Activated CD4-positive, alpha-beta T cell treated with anti-CD3 and anti-CD28 coated beads, Interleukin-10, Interleukin-2, amounts not matched to agents 100 ng/mL and 50 ng/mL, durations not matched to agents 16 hours and 8 hours (primary cell): ENCODE measurements around the gene SSH2.
"Not testable (repeated sequence)": the region's sequence is repeated elsewhere in the genome, so short reads cannot be mapped to it uniquely, and the experiment has no call there.

Source experiments
- DNase-seq: peaks from one replicate; pipeline ENCODE4 v3.0.0-alpha.2; 2020

The SSH2 gene

DNA sequence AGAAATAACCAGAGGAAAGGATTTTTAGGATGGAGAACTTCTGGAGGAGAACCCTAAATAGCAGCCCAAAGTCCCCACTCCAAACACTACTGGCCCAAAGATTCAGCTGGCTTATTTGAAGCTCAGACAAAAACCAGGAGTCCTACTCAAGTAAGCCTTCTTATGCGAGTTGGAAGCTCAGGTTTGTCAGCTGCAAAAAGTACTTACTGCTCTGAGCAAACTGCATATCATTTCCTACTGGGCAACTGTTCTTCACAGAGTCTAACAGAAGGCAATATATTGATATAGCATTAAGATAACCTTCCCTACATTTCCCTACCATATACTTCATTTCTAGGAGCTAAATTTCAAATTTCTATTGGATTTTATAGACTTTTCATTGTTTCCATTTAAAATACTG lies 231.2 kb downstream of the SSH2 start:
- no peak for DNase-seq

DNA sequence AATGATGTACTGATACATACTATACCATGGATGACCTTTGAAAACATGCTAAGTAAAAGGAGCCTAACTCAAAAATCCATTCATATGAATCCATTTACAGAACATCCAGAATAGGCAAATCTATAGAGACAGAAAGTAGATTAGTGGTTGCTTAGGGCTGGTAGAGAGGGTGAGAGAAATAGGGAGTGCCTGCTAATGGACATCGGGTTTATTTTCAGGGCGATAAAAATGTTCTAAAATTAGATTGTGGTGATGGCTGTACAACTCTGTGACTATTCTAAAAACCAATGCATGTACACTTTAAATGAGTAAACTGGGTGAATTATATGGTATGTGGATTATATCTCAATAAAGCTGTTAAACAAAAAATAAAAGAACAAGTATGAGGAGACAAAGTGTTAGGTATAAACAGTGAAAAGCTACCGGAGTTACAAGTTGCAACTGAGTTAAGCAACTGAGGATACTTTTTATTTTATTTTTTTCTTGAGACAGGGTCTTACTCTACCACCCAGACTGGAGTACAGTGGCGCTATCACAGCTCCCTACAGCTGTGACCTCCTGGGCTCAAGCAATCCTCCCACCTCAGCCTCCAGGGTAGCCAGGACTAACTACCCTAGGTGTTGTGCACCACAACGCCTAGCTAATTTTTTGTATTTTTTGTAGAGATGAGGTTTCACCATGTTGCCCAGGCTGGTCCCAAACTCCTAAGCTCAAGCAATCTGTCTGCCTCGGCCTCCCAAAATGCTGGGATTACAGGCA lies 231.8 kb downstream of the SSH2 start:
- no peak for DNase-seq

DNA sequence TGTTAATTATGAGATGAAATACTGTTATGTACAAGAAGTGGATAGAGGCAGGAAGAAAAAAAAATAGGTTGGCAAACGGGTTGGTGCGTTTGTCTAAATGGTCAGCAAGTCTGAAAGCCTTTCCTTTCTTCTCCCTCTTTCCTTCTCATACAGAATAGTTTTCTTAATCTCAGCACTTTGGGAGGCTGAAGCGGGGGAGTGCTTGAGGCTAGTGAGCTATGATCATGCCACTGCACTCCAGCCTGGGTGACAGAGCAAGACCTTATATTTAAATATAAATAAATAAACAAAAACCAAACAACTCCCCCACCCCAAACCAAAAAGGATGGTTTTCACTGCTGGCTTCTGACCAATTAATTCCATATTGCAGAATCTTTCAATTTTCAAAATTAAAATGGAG lies 232.7 kb downstream of the SSH2 start:
- no peak for DNase-seq

DNA sequence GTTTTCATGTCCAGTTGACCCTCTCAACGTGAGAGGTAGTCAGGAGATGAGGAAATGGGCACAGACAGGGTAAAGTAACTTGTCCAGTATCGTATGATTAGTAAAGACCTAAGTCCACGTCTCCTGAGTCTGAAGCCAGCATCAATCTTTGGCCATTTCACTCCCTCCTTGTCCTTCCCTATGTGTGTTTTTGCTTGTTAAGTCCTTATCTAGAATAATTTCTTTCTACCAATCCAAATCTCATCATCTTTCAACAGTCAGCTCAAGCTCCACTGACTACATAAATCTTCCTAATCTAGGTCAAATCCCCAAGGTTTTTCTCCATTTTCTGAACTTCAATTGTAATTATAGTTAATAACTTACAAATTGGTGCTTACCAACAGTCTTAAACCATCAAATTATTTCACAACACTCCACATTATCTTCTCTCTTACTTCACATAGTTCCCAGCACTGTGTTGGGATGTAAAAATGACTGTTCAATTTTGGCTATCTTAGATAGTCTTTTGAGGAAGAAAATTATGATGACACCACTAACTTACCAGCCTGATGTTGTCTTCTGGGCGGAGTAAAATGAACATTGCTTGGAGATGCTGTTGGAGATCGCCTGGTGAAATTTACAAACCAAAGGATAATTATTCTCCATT lies 235.0 kb downstream of the SSH2 start:
- DNase-seq, result no peak

DNA sequence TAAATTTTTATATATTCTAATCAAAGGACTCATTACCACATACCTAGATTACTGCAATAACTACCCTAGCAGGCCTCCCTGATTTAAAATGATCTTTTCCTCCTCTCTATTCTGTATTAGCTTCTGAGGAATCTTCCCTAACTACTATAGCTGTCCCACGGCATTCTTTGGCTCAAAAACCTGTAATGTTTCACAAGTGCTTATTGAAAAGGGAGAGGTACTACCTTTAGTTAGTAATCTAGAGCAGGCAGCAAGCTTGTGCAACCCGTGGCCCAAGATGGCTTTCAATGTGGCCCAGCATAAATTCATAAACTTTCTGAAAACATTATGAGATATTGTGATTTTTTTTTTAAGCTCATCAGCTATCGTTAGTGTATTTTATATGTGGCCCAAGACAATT lies 236.3 kb downstream of the SSH2 start:
- no peak for DNase-seq

DNA sequence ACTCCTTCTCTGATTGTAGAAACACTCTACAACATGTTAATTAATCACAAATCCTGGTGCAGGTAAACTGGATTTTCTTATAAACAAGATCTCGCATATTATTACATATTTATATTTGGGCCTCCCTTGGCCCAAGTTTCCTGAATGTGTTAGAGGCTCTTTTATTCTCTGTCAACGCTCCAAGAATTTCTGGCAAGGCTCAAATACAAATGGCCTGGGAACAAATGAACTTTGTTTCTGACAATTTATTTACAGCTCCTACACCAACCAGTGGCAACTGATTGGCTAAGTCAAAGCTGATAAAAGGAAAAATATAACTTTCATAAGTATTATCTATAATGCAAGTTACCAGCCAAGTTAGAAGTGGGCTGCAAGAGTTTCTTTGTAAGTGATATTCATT lies 242.4 kb downstream of the SSH2 start:
- no peak for DNase-seq

DNA sequence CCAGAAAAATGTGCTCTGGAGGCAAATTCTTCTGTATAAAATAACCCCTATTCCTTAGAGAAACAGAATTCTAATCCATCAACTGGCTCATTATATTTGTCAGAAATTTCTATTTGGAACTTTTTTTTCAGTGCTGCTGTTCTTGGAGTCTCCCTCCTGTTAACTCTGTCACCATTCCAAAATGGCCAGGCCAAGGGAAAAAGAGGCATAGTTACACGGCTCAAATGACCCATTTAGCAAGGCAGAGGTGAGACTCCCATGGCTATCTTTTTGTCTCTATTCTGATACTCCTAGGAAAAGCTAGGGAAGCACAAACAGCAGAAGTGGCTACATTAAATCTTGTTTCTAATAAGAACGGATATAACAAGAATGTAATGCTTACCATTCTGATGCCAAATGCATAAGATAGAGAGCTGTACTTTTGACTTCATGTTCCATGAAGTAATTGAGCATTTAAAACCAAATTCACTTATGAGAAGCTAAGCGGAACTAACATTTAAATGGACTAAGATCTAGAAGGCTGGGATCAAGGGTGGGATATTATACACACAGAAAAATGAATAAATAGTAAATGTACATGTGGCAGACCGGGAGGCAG lies 242.9 kb downstream of the SSH2 start:
- no peak for DNase-seq

DNA sequence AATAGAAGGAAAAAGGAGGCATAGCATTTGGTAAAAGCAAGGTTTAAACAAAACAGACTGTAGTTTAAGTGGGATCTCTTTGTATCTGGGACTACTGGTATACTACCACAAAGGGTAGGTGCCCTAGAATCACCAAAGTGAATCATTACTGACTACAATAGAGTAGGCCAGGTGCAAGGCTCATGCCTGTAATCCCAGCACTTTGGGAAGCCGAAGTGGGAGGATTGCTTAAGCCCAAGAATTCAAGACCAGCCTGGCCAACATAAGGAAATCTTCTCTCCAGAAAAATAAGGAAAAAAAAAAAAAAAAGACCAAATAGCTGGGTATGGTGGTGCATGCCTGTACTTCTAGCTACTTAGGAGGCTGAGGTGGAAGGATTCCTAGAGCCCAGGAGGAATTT lies 246.5 kb downstream of the SSH2 start:
- no peak for DNase-seq

DNA sequence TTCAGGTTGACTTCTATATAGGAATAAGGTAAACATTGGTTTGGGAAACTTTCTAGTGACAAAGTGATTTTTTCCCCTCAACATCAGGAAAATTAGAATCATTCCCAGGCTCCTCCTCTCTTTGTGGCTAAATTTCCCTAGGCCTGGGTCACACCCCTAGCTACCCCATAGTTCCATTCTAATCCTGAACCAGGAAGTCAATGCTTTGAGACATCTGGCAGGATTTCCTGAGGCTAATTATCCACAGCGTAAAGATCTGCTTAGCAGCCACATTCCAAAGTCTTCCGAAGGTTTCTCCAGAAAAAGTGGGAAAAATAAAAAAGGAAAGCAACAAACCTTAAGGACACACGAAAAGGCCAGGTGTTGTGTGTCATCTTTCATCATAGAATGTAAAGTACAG lies 247.0 kb downstream of the SSH2 start:
- no peak for DNase-seq

DNA sequence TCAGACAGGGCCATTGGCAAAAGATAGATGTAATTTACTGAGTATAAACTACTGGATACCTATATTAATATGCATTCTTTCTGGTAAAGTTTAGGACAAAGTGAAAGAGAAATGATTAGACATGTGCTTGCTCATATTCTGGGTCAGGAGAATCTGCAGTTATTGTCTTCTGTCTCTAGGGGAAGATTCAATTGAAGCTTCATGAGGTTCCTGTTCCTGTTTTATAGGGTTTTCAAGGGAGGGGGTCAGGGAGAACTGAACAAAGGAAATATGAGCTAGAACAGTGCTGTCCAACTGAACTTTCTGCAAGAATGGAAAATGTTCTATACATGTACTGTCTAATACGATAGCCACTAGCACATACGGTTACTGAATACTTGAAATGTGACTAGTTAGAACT lies 248.0 kb downstream of the SSH2 start:
- DNase-seq, result no peak

DNA sequence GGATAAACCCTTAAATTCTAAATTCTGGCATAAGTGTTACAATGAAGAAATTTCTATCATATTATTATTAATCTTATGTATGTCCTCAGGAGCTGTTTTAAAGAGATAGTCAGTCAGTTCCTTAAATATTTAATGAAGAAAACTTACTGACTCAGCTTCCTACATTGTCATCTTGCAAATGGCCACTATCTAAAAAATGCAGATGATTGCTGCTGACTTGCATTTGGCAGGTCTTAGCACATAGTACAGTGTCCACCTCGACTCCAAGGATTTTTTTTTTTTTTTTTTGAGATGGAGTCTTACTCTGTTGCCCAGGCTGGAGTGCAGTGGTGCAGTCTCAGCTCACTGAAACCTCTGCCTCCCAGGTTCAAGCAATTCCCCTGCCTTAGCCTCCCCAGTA lies 252.2 kb downstream of the SSH2 start:
- no peak for DNase-seq

DNA sequence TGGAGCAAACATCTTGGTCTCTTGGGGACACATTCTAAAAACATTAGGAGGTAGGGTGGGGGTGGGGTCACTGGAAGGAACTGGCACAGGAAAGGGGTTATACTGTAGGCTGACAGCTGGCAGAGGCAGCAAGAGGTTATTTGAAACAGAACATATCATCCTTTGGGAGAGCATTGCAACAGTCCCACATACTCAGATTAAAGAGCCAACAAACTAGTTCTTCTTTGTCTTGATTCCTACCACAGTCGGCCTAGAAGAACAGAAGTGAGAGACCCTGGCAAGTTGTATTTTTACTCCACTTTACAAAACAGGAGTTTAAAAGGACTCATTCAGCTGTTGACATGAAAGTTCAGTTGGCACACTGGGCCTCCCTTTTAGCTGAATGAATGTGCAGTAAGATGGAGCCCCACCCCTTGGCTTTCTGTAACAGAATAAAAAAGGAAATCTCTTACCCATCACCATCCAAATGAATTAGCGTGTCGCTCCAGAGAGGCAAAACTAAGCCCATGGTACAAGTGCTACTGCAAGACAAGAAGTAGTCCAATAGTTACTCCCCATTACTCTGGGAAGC lies 252.7 kb downstream of the SSH2 start:
- DNase-seq, result peak; percentile 49

DNA sequence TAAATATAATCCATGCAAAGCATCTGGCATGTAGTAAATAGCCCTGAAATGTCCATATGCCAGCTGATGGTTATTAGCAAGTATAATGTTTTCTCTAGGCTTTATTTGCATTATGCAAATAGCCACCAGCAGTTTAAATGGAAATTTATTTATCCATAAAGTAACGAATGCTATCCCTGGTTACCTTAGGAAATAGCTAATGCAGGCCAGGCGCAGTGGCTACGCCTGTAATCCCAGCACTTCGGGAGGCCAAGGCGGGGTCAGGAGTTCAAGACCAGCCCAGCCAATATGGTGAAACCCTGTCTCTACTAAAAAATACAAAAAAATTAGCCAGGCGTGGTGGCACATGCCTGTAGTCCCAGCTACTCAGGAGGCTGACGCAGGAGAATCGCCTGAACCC lies 254.1 kb downstream of the SSH2 start:
- not testable (repeated sequence) for DNase-seq

DNA sequence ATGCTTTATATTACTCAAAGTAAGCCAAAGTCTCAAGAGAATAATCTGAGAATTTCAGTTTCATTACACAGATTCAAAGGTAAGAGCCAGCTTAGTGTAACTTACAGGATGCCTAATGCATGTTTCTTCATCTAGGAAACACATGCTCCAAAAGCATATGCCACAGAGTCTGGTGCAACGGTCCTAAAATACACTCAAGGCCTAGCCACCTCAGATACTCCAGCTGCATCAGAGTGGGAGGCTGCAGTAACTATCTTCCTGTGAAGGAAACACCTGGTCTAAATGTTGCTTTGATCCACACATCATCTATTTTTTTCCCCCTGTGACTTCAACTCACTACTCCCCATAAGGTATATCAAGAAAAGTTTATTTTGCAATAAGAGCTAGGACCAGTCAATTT lies 255.7 kb downstream of the SSH2 start:
- peak; percentile 31 for DNase-seq

DNA sequence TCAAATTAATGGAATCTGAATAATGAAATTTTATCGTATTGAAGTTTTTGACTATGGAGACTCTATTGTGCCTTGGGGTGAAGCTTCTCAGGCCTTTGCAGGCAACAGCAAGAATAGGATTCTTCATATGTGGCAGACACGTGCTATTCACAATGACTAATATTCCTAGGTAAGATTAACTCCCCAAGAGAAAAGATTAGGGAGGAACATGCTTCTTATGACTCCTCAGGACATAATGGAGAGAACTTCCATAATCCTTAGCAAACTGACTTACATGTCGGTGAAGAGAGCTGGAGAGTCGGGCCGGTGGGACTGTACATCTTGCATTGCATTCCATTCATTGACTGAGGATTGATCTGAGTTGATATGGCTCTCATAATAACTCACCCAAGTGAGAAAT lies 258.4 kb downstream of the SSH2 start:
- DNase-seq, result no peak

DNA sequence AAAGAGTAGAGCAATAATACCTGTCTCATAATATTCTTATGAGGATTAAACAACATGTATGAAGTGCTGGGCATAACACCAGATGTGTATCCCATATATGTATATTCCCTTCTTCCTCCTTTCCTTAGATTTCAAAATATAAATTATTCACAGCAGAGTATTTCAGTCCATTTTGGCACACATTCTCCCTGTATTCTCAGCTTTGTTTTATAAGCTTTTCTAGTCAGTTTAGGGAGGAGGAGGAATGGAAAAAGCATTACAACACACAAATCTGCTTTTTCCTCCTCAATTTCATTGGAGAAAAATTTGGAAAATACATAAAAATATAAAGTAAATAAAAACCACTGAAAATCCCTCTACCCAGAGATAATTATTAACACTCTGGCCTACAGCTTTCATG lies 260.8 kb downstream of the SSH2 start:
- DNase-seq, result no peak

DNA sequence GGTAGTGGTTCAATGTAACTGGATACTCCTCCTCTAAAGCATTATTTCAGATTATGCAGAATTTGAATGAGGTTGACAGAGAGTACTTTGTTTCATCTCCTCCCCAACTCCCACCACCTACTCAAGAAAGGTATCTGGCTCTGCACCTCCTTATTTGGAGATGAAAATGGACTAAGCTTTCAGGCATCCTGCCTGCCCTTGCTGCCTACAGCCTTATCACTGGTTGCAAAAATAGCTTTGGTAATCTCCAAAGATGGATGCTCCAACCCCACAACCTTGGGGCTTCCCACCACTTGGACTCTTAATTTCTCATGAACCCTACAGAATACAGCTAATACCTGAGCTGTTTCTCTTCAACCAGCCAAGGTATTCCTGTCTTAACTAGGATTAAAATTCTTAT lies 262.1 kb downstream of the SSH2 start:
- DNase-seq, result no peak

DNA sequence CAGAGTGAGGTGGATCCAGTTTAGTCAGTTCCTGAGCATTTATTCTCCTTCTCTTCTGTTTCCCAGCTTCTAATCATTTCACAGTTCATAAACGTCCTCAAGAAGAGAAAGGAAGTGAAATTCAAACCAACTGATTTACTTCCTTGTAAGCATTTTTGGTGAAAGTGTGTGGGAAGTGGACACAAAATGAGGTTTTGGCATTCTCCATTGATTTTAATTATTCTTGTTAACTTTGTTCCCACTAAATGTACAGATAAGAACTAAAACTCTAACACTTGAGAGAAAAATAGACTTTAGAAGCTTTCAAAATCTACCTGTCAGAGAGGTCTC lies 264.6 kb downstream of the SSH2 start:
- DNase-seq, result no peak

DNA sequence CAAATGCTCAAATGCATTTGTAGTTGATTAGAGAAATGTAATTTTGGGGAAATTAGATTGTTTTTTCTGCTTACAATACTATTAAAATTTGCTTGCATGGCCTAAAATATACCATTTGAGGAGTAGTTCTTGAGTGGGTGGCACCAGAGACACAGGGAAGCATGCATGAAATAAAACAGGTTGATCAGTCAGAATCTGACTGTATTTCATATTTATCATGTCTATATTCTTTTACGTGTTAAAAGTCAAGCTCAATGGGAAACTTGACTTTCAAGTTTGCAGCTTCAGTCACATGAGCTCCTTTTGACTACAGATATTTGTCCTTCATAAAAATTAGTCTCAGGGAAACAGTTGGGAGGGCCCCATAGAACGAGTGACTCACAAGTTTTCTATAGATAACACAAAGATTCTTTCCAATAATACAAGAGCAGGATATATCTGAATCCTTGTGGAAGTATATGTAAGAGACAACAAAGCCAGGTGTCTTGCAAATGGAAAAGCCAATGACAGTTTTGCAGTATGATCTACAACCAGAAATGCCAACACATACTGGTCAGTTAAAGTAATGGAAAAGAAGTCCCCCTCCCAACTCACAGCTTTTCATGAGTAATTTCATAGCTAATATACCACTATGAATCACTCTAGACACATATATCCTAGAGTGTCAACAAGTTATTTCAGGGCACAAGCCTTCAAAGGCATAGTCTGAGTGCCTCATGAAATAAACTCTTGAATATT lies 265.1 kb downstream of the SSH2 start:
- DNase-seq, result peak; percentile 65

DNA sequence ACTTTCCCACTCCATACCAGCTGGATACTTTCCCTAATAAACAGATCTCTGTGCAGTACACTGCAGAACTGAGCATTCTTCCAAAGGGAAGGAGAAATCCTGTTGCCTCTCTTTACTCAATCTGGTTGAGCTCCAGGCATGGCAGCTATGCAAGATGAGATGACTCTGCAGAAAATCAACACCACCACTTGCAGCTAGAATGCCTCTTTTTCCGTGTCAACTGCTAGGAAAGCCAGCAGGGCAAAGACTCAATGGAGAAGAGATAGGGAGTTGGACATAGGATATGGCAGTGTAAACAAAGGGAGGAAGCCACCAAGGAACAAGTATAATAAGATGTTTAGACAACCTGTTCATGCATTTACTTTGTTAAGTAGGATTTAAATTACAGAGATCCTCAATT lies 266.9 kb downstream of the SSH2 start:
- DNase-seq, result no peak

DNA sequence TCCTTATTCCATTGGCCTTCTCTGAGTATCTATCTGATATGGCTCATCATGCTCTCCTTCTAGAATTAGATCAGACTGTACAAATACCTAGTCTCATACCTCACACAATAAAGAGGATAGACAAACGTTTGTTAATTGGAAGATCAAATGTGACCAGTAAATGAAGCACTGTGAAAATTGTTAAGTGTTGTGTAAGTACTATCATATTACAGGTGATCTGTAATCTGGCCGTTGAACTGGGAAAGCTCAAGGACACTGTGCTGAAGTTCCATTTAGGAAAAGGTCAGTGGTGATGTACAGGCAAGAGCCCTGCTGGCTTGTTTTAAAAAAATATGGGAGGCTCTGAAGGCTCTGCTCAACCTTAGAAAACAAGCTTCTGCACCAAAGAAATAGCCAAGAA lies 268.8 kb downstream of the SSH2 start:
- no peak for DNase-seq

DNA sequence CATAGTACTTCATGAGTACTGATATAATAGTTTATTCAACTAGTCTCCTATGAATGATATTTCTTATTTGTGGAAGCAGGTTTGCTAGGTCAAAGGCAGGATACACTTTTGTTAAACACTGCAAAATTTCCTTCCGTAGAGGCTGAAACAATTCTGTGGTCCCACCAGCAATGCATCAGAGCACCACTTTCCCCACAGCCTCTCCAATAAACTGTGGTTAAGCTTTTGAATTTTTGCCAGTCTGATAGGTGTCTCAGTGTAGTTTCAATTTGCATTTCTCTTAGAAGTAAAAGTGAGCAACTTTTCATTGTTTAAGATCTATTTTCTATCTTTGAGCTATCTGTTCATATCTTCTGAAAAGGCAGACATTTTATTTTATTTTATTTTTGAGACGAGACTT lies 270.9 kb downstream of the SSH2 start:
- peak; percentile 29 for DNase-seq

DNA sequence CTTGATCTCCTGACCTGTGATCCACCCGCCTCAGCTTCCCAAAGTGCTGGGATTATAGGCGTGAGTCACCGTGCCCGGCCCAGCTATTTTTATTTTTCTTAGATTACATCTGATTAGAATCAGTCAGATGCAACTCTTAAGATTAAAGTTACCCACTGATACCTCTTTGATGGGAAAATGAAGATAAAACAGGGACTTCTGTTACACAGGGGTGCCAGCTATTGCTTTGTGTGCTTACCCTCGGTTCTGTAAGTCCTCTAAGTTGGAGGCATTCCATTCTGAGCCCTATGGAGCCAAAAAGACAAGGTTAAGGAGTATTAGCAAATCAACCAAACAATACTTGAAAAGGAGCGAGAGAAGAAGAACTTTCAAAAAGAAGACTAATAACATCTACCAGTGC lies 274.7 kb downstream of the SSH2 start:
- no peak for DNase-seq
